ENCODE results near the gene UQCC5.

The UQCC5 gene

GRCh38 chr3:52498137-52499054 is 38.0 kb upstream of the UQCC5 start:
- no peak overlapping the region for H3K4me2 ChIP-seq
- no peak overlapping the region for H3K4me3 ChIP-seq (IDR thresholded peaks at IDR 0.05; ENCODE audit: insufficient read depth, low read depth, low read length)
- H3K79me2 ChIP-seq (ENCODE audit: insufficient read depth, low read depth) = no peaks in the 10 kb centered on the region
- H3K36me3 ChIP-seq (ENCODE audit: insufficient read depth) = no peaks in the 10 kb centered on the region
- no peaks in the 10 kb centered on the region for H3K27me3 ChIP-seq (ENCODE audit: insufficient read depth, low read depth)
- no peak overlapping the region for H3K27ac ChIP-seq
- no peak overlapping the region for H2AFZ ChIP-seq (ENCODE audit: low read depth)
- H3K4me1 ChIP-seq (ENCODE audit: low read depth, poor library complexity, severe bottlenecking) = no peaks in the 10 kb centered on the region
- TF ChIP-seq, protein P1, sequence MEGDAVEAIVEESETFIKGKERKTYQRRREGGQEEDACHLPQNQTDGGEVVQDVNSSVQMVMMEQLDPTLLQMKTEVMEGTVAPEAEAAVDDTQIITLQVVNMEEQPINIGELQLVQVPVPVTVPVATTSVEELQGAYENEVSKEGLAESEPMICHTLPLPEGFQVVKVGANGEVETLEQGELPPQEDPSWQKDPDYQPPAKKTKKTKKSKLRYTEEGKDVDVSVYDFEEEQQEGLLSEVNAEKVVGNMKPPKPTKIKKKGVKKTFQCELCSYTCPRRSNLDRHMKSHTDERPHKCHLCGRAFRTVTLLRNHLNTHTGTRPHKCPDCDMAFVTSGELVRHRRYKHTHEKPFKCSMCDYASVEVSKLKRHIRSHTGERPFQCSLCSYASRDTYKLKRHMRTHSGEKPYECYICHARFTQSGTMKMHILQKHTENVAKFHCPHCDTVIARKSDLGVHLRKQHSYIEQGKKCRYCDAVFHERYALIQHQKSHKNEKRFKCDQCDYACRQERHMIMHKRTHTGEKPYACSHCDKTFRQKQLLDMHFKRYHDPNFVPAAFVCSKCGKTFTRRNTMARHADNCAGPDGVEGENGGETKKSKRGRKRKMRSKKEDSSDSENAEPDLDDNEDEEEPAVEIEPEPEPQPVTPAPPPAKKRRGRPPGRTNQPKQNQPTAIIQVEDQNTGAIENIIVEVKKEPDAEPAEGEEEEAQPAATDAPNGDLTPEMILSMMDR (conservative IDR thresholded peaks at IDR 0.05; ENCODE audit: low read depth, low read length) = no peak
- no peak overlapping the region for H3K9ac ChIP-seq
- H4K20me1 ChIP-seq (ENCODE audit: insufficient read depth) = no peaks in the 10 kb centered on the region

GRCh38 chr3:52501046-52501445 is 35.4 kb upstream of the UQCC5 start:
- Histone ChIP-seq H2AFZ (ENCODE audit: low read depth) (no peak overlapping the region), H3K36me3 (ENCODE audit: insufficient read depth) (no peaks in the 10 kb centered on the region), H3K27me3 (ENCODE audit: insufficient read depth, low read depth) (no peaks in the 10 kb centered on the region), H3K4me2 (no peak overlapping the region), H3K27ac (no peak overlapping the region), H3K4me3 (IDR thresholded peaks at IDR 0.05; ENCODE audit: insufficient read depth, low read depth, low read length) (no peak overlapping the region), H4K20me1 (ENCODE audit: insufficient read depth) (no peaks in the 10 kb centered on the region), H3K79me2 (ENCODE audit: insufficient read depth, low read depth) (no peaks in the 10 kb centered on the region), H3K9ac (no peak overlapping the region), H3K4me1 (ENCODE audit: low read depth, poor library complexity, severe bottlenecking) (no peaks in the 10 kb centered on the region)
- TF ChIP-seq, protein P1 (conservative IDR thresholded peaks at IDR 0.05; ENCODE audit: low read depth, low read length) = no peak

- Histone ChIP-seq H3K9ac (no peak overlapping the region), H3K79me2 (ENCODE audit: insufficient read depth, low read depth) (no peaks in the 10 kb centered on the region), H3K36me3 (ENCODE audit: insufficient read depth) (no peaks in the 10 kb centered on the region), H3K4me3 (IDR thresholded peaks at IDR 0.05; ENCODE audit: insufficient read depth, low read depth, low read length) (no peak overlapping the region), H2AFZ (ENCODE audit: low read depth) (no peak overlapping the region), H4K20me1 (ENCODE audit: insufficient read depth) (no peaks in the 10 kb centered on the region), H3K4me1 (ENCODE audit: low read depth, poor library complexity, severe bottlenecking) (no peaks in the 10 kb centered on the region), H3K4me2 (no peak overlapping the region), H3K27me3 (ENCODE audit: insufficient read depth, low read depth) (no peaks in the 10 kb centered on the region), H3K27ac (no peak overlapping the region)
- TF ChIP-seq, protein P1 (conservative IDR thresholded peaks at IDR 0.05; ENCODE audit: low read depth, low read length) = no peak
Measured at GRCh38 chr3:52502001-52502400, 34.4 kb upstream of the UQCC5 start.

- TF ChIP-seq, protein P1 (conservative IDR thresholded peaks at IDR 0.05; ENCODE audit: low read depth, low read length) = no peak
- Histone ChIP-seq H3K9ac (no peak overlapping the region), H3K79me2 (ENCODE audit: insufficient read depth, low read depth) (no peaks in the 10 kb centered on the region), H3K36me3 (ENCODE audit: insufficient read depth) (no peaks in the 10 kb centered on the region), H3K27me3 (ENCODE audit: insufficient read depth, low read depth) (no peaks in the 10 kb centered on the region), H3K4me3 (IDR thresholded peaks at IDR 0.05; ENCODE audit: insufficient read depth, low read depth, low read length) (no peak overlapping the region), H3K4me1 (ENCODE audit: low read depth, poor library complexity, severe bottlenecking) (no peaks in the 10 kb centered on the region), H3K4me2 (no peak overlapping the region), H2AFZ (ENCODE audit: low read depth) (no peak overlapping the region), H3K27ac (no peak overlapping the region), H4K20me1 (ENCODE audit: insufficient read depth) (no peaks in the 10 kb centered on the region)
Measured at GRCh38 chr3:52502808-52503350, 33.5 kb upstream of the UQCC5 start.
